ENCODE data around the gene EPB41L2.

DNA sequence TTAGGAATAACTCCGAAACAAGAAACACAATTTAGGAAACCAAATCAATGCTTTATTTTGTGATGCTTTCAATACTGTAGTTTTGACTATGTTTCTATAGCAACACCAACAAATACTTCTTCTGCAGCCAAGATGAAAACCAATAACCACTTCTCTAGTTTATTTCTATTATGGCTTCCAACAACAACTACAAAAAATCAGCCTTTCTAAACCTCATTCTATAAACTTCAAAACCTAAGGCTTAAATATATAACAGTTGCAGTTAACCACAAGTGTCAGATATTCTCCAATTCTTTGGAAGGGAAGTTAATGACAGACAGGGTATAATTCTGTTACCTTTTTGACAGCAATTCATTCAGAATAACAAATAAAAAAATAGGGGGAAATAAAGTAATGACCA is 80.9 kb downstream of the EPB41L2 start:
- TF ChIP-seq CTCF (IDR thresholded peaks at IDR 0.05 in 4 of 5, conservative IDR thresholded peaks at IDR 0.05 in 1 of 5) (no peak), POLR2A (IDR thresholded peaks at IDR 0.05) (no peak)
